Measurements from ENCODE around the gene ZSCAN2. TPM values are rescaled to one million over a fixed set of nuclear protein-coding genes. Genes with fewer than 3 reads are reported as not detected.

ZSCAN2 gene
- total and polyA plus RNA-seq, 2 of the 4 experiments (the other 2 are of a cell fraction), result 10.4 to 18.3 TPM

DNA sequence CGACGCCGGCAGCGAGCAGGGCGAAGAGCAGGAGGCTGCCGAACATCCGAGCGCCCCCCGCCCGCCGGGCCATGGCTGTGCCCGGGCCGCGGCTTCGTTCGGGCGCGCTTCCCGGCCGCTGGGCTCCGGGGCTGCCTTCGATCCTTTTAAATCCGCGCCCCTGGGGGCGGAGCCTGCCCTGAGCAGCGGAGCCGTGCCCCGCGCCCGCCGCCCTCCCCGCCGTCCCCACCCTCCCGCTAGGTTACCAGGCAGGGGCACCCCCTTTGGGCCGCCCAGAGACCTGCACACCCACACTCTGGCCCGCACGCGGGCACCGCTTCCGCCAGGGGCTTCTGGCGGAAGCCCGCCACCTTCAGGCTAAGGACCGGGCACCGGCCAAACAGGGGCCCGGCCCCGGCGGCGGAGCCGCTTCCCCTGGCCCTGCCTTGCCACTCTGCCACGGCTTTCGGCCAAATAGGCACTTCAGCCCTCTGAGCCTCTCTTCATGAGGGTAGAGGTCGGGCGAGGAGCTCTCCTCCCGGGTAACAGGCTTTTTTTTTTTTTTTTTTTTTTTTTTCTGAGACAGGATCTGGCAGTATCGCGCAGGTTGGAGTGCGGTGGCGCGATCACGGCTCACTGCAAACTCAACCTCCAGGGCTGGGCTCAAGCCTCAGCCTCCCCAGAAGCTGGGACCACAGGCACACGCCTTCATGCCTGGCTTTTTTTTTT lies 57.4 kb downstream of the ZSCAN2 start, which contains the start of gene NMB (continued):
- TF ChIP-seq, protein P1, sequence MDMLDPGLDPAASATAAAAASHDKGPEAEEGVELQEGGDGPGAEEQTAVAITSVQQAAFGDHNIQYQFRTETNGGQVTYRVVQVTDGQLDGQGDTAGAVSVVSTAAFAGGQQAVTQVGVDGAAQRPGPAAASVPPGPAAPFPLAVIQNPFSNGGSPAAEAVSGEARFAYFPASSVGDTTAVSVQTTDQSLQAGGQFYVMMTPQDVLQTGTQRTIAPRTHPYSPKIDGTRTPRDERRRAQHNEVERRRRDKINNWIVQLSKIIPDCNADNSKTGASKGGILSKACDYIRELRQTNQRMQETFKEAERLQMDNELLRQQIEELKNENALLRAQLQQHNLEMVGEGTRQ (IDR thresholded peaks at IDR 0.05; ENCODE audit: low read depth, low read length), result no peak
- TF ChIP-seq RCOR1 (IDR thresholded peaks at IDR 0.05; ENCODE audit: insufficient replicate concordance, low read length) (no peak), SMC3 (IDR thresholded peaks at IDR 0.05; ENCODE audit: low read depth, low read length) (peak; percentile 19; the same call in 1 of the 2 replicates), FOS (IDR thresholded peaks at IDR 0.05; ENCODE audit: low read depth, low read length) (no peak), POLR2A (IDR thresholded peaks at IDR 0.05; ENCODE audit: low read depth, low read length) (no peak), CEBPB (IDR thresholded peaks at IDR 0.05; ENCODE audit: low read depth, low read length) (no peak)

Data from IMR-90 (cell line).